ENCODE data around the gene NELL1.

NELL1 gene

DNA sequence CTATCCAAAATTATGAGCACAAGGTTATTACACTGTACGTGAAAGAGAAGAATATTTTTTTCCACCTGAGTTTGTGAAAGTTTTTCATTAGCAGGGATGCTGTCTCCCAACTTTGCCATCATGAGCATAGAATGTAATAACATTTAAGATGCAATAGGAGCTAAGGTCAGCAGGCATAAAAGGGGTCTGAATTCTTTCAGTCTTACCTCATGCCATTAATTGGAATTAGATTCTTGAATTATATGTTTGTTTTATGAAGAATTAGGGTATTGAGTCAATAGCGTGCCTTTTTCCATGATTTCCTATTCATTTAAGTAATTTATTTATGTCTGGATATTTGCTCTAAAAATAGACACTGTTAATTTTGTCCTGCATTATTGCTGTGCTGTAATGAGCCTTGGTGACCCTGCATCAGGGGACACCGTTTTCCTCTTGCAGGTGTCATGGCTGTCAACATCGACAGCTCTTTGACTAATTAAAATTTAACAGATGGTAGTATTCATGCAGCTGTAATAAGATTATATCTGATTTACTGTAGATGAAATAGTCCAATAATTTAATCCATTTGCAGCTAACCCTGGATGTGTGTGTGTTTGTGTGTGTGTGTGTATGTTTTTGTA lies 637.5 kb downstream of the NELL1 start:
- Histone ChIP-seq H4K20me1 (ENCODE audit: insufficient read depth, low read length, poor library complexity, severe bottlenecking) (no peaks in the 10 kb centered on the region), H3K9ac (ENCODE audit: low read depth, low read length, poor library complexity, severe bottlenecking) (no peak overlapping the region), H3K9me2 (replicated peaks; ENCODE audit: low read depth, low read length) (no peaks in the 10 kb centered on the region), H3K36me3 (ENCODE audit: insufficient read depth, low read length) (no peaks in the 10 kb centered on the region), H2AFZ (ENCODE audit: low read length) (no peak overlapping the region), H3K4me3 (ENCODE audit: low read length, poor library complexity, severe bottlenecking) (no peak overlapping the region), H3K27me3 (ENCODE audit: insufficient read depth, low read length, poor library complexity, severe bottlenecking) (no peaks in the 10 kb centered on the region), H3K4me1 (ENCODE audit: insufficient read depth, low read length, poor library complexity, severe bottlenecking) (no peaks in the 10 kb centered on the region), H3F3A (ENCODE audit: low read depth) (no peaks in the 10 kb centered on the region), H3K4me2 (ENCODE audit: low read depth, low read length, poor library complexity, severe bottlenecking) (no peak overlapping the region), H3K79me2 (ENCODE audit: insufficient read depth, low read length) (no peaks in the 10 kb centered on the region), H3K9me3 (ENCODE audit: insufficient read depth, low read depth, low read length) (peaks cover 2% of the 10 kb centered on the region; the same call in 1 of the 2 replicates)
- TF ChIP-seq EZH2phosphoT487 (IDR thresholded peaks at IDR 0.05; ENCODE audit: borderline replicate concordance) (no peak), CTCF (conservative IDR thresholded peaks at IDR 0.05; ENCODE audit: low read length) (no peak)

DNA sequence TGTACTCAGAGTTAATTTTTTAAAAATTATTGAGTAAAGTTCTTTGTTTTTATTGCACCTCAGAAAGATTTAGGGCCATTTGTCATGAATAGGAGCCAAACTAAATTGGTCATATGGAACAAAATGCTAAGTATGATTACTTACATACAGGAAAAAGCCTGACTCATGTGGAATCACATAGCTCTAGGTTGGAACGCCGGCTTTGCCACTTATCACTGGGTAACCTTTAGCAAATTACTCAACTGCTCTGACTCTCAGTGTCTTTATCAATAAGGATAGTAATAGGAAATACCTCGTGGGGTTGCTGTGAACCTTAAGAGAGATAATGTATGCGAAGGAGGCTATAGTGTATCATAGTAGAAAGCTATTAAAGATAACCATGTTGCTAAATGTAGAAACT lies 638.5 kb downstream of the NELL1 start:
- no peaks in the 10 kb centered on the region for H3K79me2 ChIP-seq (ENCODE audit: insufficient read depth, low read length)
- no peak overlapping the region for H3K9ac ChIP-seq (ENCODE audit: low read depth, low read length, poor library complexity, severe bottlenecking)
- no peaks in the 10 kb centered on the region for H3K9me2 ChIP-seq (replicated peaks; ENCODE audit: low read depth, low read length)
- H3K9me3 ChIP-seq (ENCODE audit: insufficient read depth, low read depth, low read length) = no peaks in the 10 kb centered on the region
- H3K4me1 ChIP-seq (ENCODE audit: insufficient read depth, low read length, poor library complexity, severe bottlenecking) = no peaks in the 10 kb centered on the region
- TF ChIP-seq EZH2phosphoT487 (IDR thresholded peaks at IDR 0.05; ENCODE audit: borderline replicate concordance) (no peak), CTCF (conservative IDR thresholded peaks at IDR 0.05; ENCODE audit: low read length) (no peak)
- no peak overlapping the region for H3K4me3 ChIP-seq (ENCODE audit: low read length, poor library complexity, severe bottlenecking)
- no peaks in the 10 kb centered on the region for H3K36me3 ChIP-seq (ENCODE audit: insufficient read depth, low read length)
- H3K27me3 ChIP-seq (ENCODE audit: insufficient read depth, low read length, poor library complexity, severe bottlenecking) = no peaks in the 10 kb centered on the region
- no peaks in the 10 kb centered on the region for H4K20me1 ChIP-seq (ENCODE audit: insufficient read depth, low read length, poor library complexity, severe bottlenecking)
- H2AFZ ChIP-seq (ENCODE audit: low read length) = no peak overlapping the region
- H3F3A ChIP-seq (ENCODE audit: low read depth) = no peaks in the 10 kb centered on the region
- H3K4me2 ChIP-seq (ENCODE audit: low read depth, low read length, poor library complexity, severe bottlenecking) = no peak overlapping the region

DNA sequence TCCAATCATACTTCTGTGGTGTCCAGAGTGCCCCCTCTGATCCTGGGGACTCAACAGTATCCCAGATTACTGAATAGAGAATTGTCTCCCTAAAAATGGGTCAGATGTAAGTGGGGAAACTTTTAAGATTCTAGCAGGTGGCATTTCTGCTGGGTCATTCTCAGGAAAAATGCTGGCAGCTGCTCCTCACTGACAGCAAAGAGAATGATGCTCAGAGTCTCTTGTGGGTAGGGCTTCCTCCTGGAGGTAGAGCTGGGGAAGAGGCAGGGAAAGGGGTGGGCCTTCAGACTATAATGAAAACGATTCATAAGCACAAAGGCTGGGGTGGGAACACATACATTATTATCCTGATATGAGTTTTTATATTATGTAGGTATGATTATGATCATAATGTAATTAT lies 647.2 kb downstream of the NELL1 start:
- no peaks in the 10 kb centered on the region for H3K79me2 ChIP-seq (ENCODE audit: insufficient read depth, low read length)

More for the DNA sequence above, 647.2 kb downstream of the NELL1 start:
- Histone ChIP-seq H2AFZ (ENCODE audit: low read length) (no peak overlapping the region), H3K4me2 (ENCODE audit: low read depth, low read length, poor library complexity, severe bottlenecking) (no peak overlapping the region), H3K27me3 (ENCODE audit: insufficient read depth, low read length, poor library complexity, severe bottlenecking) (no peaks in the 10 kb centered on the region), H3K9ac (ENCODE audit: low read depth, low read length, poor library complexity, severe bottlenecking) (no peak overlapping the region), H4K20me1 (ENCODE audit: insufficient read depth, low read length, poor library complexity, severe bottlenecking) (no peaks in the 10 kb centered on the region), H3K4me3 (ENCODE audit: low read length, poor library complexity, severe bottlenecking) (no peak overlapping the region), H3F3A (ENCODE audit: low read depth) (no peaks in the 10 kb centered on the region), H3K9me3 (ENCODE audit: insufficient read depth, low read depth, low read length) (no peaks in the 10 kb centered on the region), H3K4me1 (ENCODE audit: insufficient read depth, low read length, poor library complexity, severe bottlenecking) (no peaks in the 10 kb centered on the region), H3K36me3 (ENCODE audit: insufficient read depth, low read length) (no peaks in the 10 kb centered on the region), H3K9me2 (replicated peaks; ENCODE audit: low read depth, low read length) (no peaks in the 10 kb centered on the region)
- no peak for TF ChIP-seq CTCF (conservative IDR thresholded peaks at IDR 0.05; ENCODE audit: low read length)
- no peak for TF ChIP-seq EZH2phosphoT487 (IDR thresholded peaks at IDR 0.05; ENCODE audit: borderline replicate concordance)
